HG02571 (cell line): ENCODE results near the gene GTF3C5.

ENCODE experiments used
- ATAC-seq: cut with Tn5 transposase; IDR thresholded peaks from one replicate; pipeline ENCODE4 v1.9.1; 2021; ENCODE audit warnings: mild to moderate bottlenecking, moderate library complexity; ENCODE audit not compliant: unreplicated experiment

GTF3C5 gene

GRCh38 chr9:133104718-133105460 lies 74.1 kb downstream of the GTF3C5 start:
- ATAC-seq, result no peak

GRCh38 chr9:133105461-133105770 lies 74.6 kb downstream of the GTF3C5 start:
- no peak for ATAC-seq

- no peak for ATAC-seq
Observed at GRCh38 chr9:133106511-133107244, 75.9 kb downstream of the GTF3C5 start.

GRCh38 chr9:133107245-133107722 lies 76.5 kb downstream of the GTF3C5 start:
- ATAC-seq, result no peak
